Ovary (tissue), 3 donors: ENCODE results near the gene SLC26A11.
"Not testable (repeated sequence)": the region's sequence is repeated elsewhere in the genome, so short reads cannot be mapped to it uniquely, and the experiment has no call there.

Experiments used
- EP300 ChIP-seq: sonication (generic); formaldehyde crosslinking; IDR thresholded peaks from one replicate; pipeline ENCODE4 v1.6.1; 2017; ENCODE audit warnings: antibody characterized with exemption
- POLR2A ChIP-seq: fragments of 450-650 bp; IDR thresholded peaks from one replicate; pipeline ENCODE4 v1.6.1; 2017; ENCODE audit warnings: antibody characterized with exemption, mild to moderate bottlenecking, moderate library complexity
- TF ChIP-seq, protein P1 (sequence below), 3 donors: fragments of 450-650 bp in 2 of 3; fragments of 200-600 bp in 1 of 3; IDR thresholded peaks; one replicate each; pipeline versions ENCODE4 v1.5.1 to v1.8.0; 2016 to 2022; ENCODE audit warnings: antibody characterized with exemption in 3 of 3, mild to moderate bottlenecking in 1 of 3
- donor health status: DM: no; HTN: no; CAD: no.

- TF ChIP-seq POLR2A, EP300: not testable (repeated sequence)
- TF ChIP-seq, protein P1, sequence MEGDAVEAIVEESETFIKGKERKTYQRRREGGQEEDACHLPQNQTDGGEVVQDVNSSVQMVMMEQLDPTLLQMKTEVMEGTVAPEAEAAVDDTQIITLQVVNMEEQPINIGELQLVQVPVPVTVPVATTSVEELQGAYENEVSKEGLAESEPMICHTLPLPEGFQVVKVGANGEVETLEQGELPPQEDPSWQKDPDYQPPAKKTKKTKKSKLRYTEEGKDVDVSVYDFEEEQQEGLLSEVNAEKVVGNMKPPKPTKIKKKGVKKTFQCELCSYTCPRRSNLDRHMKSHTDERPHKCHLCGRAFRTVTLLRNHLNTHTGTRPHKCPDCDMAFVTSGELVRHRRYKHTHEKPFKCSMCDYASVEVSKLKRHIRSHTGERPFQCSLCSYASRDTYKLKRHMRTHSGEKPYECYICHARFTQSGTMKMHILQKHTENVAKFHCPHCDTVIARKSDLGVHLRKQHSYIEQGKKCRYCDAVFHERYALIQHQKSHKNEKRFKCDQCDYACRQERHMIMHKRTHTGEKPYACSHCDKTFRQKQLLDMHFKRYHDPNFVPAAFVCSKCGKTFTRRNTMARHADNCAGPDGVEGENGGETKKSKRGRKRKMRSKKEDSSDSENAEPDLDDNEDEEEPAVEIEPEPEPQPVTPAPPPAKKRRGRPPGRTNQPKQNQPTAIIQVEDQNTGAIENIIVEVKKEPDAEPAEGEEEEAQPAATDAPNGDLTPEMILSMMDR (IDR thresholded peaks at IDR 0.05) = not testable (repeated sequence)
These were observed 38.1 kb downstream of the SLC26A11 start for GRCh38 chr17:80258296-80258695.
